SKM-1 treated with dmso at 0.1 percent for 144 hours (cell line): ENCODE measurements around the gene RASGRF2.

ENCODE experiments used
- DNase-seq: peaks from one replicate; lab custom pipeline; 2025; ENCODE audit not compliant: unreplicated experiment; lab: John Stamatoyannopoulos, UW

RASGRF2 gene, protein sequence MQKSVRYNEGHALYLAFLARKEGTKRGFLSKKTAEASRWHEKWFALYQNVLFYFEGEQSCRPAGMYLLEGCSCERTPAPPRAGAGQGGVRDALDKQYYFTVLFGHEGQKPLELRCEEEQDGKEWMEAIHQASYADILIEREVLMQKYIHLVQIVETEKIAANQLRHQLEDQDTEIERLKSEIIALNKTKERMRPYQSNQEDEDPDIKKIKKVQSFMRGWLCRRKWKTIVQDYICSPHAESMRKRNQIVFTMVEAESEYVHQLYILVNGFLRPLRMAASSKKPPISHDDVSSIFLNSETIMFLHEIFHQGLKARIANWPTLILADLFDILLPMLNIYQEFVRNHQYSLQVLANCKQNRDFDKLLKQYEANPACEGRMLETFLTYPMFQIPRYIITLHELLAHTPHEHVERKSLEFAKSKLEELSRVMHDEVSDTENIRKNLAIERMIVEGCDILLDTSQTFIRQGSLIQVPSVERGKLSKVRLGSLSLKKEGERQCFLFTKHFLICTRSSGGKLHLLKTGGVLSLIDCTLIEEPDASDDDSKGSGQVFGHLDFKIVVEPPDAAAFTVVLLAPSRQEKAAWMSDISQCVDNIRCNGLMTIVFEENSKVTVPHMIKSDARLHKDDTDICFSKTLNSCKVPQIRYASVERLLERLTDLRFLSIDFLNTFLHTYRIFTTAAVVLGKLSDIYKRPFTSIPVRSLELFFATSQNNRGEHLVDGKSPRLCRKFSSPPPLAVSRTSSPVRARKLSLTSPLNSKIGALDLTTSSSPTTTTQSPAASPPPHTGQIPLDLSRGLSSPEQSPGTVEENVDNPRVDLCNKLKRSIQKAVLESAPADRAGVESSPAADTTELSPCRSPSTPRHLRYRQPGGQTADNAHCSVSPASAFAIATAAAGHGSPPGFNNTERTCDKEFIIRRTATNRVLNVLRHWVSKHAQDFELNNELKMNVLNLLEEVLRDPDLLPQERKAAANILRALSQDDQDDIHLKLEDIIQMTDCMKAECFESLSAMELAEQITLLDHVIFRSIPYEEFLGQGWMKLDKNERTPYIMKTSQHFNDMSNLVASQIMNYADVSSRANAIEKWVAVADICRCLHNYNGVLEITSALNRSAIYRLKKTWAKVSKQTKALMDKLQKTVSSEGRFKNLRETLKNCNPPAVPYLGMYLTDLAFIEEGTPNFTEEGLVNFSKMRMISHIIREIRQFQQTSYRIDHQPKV (N-terminal part only)

DNA sequence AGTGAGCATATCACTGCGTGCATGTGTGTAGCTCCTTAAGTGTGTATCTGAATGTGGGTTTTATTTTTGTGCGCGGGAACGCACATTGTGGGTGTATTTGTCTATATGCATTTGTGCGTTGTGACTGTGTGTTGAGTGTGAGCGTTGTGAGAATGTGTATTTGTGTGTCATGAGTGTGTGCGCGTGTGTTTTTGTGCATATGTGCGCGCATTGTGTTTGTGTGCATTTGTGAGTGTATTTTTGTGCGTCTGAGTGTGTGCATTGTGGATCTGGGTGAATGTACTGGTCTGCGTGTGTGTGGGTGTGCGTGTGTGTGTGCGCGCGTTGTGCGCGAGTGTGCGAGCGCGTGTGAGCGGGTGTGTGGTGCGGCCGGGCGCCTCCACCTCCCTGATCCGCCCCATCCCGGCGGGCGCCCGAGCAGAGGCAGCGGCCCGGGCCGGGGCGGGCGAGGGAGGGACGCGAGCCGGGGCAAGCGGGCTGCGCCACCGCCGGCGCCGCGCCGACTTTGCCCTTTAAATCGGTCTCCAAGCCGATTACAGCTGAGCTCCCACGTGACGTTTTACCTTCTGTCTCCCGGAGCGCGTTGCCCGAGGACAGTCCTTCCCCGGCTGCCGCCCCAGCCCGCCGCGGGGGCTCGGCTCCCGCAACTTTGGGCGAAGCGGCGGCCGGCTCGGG lies at the start of gene RASGRF2:
RASGRF2 (plus strand) TSS at position 596 of the 675 bp plus-strand sequence. CDS start 376 bp downstream, outside the sequence.
- DNase-seq, result no peak

DNA sequence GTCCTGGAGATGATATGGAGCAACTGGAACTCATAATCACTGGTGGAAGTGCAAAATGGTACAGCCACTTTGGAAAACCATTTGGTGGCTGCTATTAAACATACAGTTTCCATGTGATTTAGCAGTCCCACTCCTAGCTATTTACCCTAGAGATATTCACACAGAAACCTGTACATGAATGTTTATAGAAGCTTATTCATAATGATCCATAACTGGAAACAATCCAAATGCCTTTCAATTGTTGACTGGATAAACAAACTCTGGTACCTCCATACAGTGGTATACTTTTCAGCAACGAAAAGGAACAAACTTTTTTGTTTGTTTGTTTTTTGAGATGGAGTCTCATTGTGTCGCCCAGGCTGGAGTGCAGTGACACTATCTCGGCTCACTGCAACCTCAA lies 47.7 kb upstream of the RASGRF2 start:
- DNase-seq, result no peak

DNA sequence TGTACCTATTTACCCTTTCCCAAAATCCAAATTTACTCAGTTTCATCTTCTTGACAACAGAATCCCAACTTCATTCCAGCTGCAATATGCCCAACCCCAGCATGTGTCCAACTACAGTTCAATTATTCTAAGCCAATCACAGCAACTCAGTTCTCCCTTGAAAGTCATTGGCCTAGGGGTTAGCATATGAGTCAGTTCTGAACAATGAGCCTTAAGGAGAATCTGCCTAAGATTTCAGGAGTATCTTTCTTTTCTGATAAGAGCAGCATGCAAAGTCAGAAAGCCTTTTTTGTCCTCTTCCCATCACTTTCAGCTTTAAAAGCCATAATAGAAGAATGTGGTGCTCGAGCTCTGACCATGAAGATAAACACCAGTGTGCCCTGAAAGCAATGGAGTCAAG lies 44.4 kb upstream of the RASGRF2 start:
- no peak for DNase-seq

DNA sequence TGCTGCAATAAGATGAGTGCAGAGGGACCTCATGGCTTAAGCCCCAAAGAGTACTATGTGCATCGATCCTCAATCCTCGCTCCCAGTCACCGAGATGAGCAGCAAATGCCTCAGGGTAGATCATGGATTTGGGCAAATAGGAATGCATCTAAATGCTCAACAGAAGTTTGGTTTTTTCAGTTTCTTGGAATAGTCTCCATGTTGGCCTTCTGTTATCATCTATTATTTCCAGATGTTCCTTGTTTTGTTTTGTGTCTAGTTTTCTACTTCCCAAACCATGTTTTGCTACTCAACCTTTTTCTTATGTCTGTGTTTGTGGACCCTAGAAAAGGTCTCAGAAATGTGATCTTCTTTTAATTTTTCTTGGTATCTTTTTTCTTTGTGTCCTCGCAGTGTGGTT lies 43.5 kb upstream of the RASGRF2 start:
- no peak for DNase-seq

DNA sequence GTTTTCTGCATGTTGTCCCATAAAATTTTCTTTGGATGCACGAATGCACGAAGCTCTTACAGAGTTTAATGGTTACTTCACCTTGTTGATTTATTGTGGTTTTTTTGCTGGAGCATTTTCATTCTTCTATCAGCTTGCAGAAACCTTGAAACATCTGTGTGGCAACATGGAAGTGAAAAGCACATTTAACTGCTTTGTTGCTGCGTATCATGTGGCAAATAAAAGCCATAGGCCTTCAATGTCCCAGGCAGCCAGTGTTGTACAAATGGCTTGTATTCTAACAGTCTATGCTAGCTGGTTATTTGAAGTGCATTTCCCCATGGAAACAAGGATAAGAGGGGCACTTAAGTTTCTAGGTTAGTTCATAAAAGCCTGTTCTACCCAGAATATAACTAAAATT lies 42.5 kb upstream of the RASGRF2 start:
- no peak for DNase-seq

DNA sequence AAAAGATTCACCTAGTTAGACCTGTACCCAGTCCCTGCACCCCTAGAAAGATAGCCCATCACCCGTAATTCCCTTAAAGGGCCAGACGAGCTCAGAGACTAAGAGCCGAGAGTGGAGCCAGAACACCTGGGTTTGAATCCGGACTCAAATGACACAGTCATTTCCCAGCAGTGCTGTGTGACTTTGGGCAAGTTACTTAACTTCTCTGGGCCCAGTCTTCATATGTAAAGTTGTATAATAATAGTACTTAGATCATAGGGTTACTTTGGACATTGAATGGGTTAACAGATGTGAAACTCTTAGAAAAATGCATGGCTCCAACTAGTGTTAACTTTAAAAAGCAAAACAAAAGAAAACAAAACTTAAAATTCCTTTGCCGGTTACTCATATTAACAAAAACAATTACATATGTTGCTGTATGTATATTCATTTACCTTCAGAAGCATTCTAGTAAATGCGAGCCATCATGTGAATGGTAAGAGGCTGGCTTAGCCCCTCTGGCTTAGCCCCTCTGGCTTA lies 40.4 kb upstream of the RASGRF2 start:
- DNase-seq, result no peak

DNA sequence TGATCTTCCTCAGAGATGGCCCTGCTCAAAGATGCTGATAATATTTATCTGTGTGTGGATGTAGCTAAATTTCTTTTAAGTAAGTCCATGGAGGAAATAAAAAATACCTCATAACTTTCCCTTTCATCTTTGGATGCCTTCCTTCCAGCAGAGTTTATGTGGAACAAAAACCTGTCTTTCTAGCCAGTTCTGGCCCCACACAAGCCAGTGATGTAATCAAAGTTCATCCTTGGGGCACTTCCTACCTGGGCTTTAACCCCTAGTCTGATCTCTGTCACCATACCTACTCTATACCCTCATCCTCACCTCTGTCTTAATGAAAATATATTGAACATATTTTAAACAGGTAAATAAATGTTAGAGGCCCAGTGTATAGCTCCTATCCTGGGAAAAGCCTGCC lies 39.8 kb upstream of the RASGRF2 start:
- no peak for DNase-seq

DNA sequence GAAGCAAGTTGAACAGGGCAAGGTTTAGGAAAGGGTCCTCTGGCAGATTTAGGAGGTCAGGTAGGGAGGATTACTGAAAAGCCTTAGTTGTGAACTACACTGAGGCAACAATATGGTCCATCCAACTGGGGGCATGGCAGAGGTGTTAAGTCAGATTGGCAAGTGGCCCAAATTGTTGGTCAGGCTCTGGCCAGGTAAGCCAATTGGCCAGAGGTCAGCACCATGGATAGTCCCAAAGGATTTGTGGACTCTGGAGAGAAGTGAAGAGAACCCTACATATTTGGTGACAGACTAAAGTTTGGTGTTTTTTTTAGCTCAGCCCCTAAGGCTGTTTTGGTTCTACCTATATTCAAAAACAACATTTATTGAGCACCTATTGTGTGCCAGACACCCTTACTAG lies 39.1 kb upstream of the RASGRF2 start:
- no peak for DNase-seq

DNA sequence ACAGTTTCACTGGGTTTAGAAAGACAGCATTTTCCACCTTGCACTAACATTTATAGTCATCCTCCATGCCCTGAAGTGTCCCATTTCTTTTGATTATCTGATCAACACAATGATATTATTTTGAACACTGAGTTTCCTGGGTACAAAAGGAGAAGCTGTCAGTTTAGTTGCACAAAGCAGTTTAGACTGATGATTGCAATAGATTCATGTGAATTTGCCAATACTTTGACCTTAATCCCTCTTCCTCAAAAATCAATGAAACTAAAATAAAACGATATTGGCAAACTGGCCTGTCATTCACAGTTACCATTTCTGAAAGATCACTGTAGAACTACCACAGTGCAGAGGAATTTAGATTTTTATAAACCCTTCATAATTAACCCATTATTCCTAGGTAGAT lies 34.2 kb upstream of the RASGRF2 start:
- DNase-seq, result peak; percentile 45

DNA sequence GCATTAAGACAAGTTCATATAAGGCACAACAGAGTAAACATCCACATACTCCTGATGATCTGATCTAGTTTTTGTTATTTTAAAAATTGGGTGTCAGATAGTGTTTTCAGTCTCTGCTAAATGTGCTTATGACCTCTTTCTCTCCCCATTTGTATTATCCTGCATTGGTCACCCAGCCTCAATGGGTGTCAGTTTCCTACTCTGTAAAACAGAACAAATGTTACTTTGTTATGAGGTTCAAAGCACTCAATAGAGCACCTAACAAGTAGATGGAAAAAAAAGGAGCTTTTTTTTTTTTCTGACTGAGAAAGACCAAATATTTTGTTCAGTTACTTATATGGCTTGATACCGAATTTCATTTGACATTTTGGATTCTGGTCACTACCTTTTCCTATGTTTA lies 33.6 kb upstream of the RASGRF2 start:
- DNase-seq, result no peak

DNA sequence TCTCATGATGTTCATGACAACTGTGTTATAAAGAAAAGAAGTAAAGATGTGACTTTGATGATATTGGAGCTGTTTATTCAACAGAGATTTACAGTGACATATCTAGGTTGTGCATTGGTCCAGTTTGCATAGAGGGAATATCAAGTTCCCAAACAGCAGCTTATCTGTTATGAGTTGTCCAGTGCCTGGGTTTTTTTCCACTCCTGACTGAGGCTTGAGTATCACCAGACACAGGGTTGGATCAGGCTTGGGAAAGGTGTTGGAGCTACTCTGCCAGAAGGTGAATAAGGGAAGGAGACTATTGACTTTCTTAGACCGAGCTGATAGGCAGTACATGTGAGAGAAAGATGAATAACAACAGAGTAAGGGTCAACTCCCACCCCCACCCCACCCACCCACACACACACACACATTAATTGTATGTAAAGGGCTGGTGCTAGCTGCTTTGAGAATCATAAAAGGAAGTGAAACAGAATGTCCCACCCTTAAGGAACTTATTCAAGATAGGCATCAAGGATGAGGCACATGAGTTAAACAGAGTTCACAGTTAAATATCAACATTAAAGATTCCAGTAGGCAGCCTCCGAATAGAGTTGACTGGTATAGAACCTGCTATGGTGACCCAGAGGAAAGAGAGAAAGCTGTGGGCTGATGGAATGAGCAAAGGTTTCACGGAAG lies 33.0 kb upstream of the RASGRF2 start:
- DNase-seq, result no peak

DNA sequence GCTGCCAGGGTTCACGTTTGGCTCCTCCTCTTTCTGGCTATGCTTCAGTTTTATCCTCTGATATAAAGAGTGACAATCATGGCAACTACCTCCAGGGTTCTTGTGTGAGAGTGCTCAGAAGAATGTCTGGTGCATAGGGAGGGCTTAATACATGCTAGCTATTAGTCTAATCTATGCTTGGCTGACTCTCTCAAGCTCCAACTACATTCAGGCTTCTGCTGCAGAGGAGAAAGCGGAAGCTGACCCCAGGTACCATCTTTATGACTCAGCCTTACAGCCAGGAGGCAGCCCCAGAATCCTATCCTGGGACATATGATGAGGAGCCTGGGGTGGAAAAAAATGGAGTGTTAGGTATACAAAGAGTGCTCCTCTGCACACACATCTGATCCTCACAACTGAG lies 32.1 kb upstream of the RASGRF2 start:
- no peak for DNase-seq

DNA sequence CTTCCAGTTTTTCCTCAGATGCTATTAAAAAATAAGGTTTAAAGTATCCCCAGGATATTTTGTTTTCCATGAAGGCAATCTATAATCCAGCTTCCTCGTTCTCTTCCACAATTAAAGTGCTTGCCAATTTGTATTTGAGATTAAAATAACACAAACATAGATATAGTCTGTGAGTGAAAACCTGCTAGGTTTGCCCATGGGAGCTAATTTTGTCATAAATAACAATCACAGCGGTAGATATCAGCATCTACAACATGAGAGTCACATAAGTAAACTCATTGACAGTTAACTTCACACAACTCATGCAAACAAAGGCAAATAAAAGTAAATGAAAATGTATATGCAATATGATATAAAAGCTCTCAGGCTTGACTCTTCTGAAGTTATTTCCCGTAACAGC lies 29.2 kb upstream of the RASGRF2 start:
- DNase-seq, result no peak

DNA sequence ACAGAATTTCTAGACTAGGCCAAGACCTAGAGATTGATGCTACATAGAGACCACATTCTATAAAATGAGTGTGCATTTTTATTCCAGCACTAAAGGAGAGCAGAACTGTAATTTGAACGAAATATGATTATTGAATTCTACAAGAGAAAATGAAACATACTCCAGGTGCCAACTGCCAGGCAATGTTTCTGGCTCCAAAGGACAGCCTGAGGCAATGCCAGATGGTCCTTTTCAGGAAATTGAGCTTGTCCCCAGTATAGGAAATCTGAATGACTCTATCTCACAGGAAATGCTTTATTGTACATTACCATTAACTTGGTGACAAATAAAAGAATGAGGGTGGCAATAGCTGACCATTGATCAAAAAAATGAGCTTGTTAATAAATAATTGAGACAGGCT lies 28.8 kb upstream of the RASGRF2 start:
- no peak for DNase-seq

DNA sequence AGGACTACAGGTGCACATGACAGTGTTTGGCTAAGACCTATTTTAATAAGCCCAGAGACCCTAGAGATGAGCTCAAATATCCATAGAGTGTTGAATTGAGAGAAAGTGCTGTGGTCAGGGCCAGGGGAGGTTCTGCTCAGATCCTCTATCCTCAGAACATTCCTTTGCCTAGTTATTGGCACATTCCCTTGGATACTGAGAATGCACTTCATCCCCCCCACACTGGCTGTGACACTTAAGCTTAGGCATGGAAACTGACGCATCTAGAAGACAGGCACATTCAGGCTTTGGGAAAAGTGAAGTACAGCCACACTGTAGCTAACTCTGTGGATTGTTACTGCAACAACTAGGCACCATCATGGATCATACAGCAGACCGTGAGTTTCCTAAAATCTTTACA lies 27.1 kb upstream of the RASGRF2 start:
- no peak for DNase-seq

DNA sequence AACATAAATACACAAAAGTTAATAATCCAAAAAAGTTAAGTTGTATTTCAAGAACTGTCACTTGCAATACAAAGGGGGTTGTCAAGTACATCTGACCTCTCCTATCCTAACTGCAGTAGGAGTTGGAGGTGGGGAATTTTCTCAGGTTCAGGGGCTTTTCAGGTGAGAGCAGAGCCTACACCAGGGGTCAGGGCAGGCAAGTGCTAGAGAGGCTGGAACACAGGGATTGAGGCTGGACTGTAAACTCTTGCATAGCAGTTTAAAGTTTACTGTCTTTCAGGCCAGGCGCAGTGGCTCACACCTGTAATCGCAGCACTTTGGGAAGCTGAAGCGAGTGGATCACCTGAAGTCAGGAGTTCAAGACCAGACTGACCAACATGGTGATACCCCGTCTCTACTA lies 25.4 kb upstream of the RASGRF2 start:
- DNase-seq, result no peak

DNA sequence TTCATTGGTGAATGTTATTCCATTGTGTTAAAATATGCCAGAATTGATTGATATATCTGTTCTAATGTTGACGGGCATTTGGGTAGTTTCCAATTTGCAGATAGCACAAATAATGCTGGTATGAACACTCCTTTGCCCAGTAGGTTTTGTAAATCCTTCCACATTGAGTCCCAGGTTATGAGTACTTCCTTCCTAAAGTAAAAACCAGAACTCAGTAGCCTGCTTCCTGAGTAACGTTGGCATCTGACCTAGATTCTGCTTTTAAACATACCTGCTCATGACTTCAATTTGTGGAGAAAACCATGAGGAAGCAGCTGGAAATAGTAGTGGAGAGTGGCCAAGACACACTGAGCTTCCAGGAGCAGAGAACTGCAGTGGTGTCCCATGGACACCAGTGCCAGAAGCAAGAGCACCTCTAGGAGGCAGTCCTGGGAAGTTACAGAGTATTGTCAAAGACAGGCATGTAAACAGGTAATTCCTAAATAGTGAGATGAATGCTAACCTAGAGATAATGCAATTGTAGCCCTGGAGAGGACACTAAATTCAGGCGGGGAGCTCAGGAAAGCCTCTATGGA lies 24.3 kb upstream of the RASGRF2 start:
- no peak for DNase-seq

DNA sequence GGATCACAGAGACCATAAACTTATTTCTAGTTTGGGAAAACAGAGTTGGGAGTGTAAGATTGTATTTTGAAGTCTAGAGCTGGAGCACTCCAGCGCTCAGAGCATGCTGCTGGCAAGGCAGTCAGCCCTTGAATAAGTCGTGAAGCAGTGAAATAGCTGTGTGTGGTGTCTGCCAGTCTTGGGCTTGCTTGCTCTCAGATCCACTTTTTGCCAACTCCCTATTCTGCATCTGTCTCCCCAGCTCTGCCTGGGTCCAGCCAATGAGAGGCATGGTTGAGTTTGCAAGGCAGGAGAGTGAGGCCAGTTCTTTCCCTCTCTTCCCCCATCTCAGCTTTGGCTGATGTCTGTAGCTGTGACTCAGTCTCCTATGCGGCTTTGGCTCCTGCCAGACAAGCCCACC lies 23.3 kb upstream of the RASGRF2 start:
- DNase-seq, result no peak

DNA sequence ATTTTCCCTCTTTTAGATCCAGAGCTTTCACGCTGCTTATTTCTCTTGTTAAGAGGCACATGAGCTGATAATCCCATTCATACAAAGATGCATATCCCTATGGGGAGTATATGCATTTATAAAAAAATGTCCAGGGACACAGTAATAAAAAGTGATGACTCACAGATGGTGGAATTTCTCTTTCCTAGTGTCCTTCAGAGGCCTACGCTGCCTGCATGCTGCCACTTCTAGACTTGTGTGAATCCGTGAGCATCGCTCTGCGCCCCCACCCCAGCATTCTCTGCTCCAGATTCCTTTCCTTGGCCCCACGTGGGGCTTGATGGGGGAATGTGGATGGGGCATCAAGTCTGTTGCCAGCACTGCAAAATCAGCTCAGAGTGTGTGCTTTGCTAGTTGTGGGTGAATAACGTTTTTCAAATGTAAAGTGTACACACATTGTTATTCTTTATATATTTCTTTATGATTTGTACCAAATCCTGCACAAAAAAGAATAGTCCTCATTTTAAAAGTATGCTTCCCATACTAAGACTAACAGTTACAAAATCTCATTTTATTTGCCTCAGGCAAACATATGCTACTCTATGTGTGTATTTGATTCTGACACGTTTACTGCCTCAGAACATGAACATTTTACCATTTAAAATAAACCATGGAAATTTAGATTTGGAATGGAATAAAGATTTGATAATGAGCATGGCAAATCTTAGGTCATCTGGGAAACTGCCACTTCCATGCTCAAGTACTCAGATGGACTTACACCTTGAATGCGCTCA lies 22.4 kb upstream of the RASGRF2 start:
- DNase-seq, result no peak
